Measurements from ENCODE around the gene CTNNAL1. TPM values are rescaled to one million over a fixed set of nuclear protein-coding genes. Genes with fewer than 3 reads are reported as not detected.
A peak's percentile ranks its signal among the peaks of the same experiment; 100 is the strongest.

CTNNAL1 gene
- polyA plus RNA-seq, 2 donors: 13.5 to 15.0 TPM

DNA sequence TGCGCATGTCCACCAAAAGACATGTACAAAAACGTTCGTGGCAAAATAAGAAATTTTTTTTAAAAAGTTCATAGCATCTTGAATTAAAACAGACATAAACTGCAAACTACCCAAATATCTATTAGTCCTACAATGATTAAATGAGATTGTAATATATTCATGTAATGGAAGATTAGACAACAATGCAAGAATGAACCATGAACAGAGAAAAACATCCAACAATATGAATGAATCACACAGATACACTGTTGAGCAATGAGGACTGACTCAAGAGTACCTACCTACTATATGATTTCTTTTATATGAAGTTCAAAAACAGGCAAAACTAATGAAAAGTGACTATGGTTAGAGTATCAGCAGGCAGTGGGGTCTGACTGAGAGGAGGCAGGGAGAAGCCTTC is 17.9 kb upstream of the CTNNAL1 start:
- WGBS, 2 donors: 92 to 93% methylated on average over 3 of the region's 3 CpGs
- Histone ChIP-seq H3K27me3 (ENCODE audit: control insufficient read depth in 1 of 2, insufficient read depth in 2 of 2, low read length in 2 of 2) (no peaks in the 10 kb centered on the region), H3K4me3 (ENCODE audit: low read depth in 1 of 2, low read length in 2 of 2) (no peak overlapping the region), H3K9me3 (ENCODE audit: control insufficient read depth in 2 of 2, insufficient read depth in 1 of 2, low read depth in 1 of 2, low read length in 1 of 2) (no peaks in the 10 kb centered on the region), H3K27ac (ENCODE audit: low read depth in 2 of 2, low read length in 1 of 2) (no peak overlapping the region), H3K4me1 (ENCODE audit: control insufficient read depth in 2 of 2, insufficient read depth in 2 of 2, low read length in 1 of 2) (no peaks in the 10 kb centered on the region), H3K36me3 (ENCODE audit: control insufficient read depth in 2 of 2, insufficient read depth in 2 of 2, low read length in 1 of 2) (peaks cover 2 to 6% of the 10 kb centered on the region in 2 donors)

DNA sequence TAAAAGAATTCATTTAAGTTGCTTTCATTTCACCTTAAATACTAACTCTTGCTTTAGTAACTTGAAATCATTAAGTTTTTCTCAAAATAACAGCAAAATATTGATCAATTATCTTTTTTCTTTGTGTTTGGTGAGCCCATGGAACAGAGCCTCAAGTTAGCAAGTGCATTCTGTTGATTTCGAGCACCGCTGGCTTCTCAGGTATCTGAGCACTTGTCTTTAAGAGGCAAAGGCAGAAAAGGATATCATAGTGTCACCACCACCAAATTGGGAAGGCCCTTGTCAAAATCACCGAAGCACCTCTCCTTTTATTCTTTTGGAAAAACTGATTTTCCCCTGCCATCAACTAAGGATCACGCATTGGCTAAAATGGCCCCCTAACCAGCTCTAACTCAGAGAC is 17.1 kb upstream of the CTNNAL1 start:
- H3K27ac ChIP-seq (ENCODE audit: low read depth in 2 of 2, low read length in 1 of 2): no peak overlapping the region
- H3K4me1 ChIP-seq (ENCODE audit: control insufficient read depth in 2 of 2, insufficient read depth in 2 of 2, low read length in 1 of 2): peaks cover 0 to 2% of the 10 kb centered on the region in 2 donors
- H3K36me3 ChIP-seq (ENCODE audit: control insufficient read depth in 2 of 2, insufficient read depth in 2 of 2, low read length in 1 of 2): peaks cover 2 to 6% of the 10 kb centered on the region in 2 donors
- 86 to 98% methylated on average over 4 of the region's 4 CpGs for WGBS, 2 donors
- no peaks in the 10 kb centered on the region for H3K9me3 ChIP-seq (ENCODE audit: control insufficient read depth in 2 of 2, insufficient read depth in 1 of 2, low read depth in 1 of 2, low read length in 1 of 2)
- H3K27me3 ChIP-seq (ENCODE audit: control insufficient read depth in 1 of 2, insufficient read depth in 2 of 2, low read length in 2 of 2): no peaks in the 10 kb centered on the region
- H3K4me3 ChIP-seq (ENCODE audit: low read depth in 1 of 2, low read length in 2 of 2): no peak overlapping the region

DNA sequence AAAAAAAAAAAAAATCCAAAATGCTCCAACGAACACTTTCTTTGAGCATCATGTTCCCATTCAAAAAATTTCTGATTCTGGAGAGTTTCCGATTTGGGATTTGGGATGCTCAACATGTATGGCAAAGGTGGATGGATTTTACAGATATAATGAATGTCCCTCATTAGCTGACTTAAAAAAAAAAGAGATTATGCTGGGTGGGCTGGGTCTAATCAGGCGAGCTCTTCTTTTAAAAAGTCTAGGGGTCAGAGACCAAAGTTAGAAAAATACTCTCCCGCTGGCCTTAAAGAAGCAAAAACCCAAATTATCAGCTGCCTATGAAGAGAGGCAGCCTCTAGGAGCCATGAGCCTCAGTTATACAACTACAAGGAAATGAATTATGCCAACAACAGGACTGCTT is 15.2 kb upstream of the CTNNAL1 start:
- Histone ChIP-seq H3K36me3 (ENCODE audit: control insufficient read depth in 2 of 2, insufficient read depth in 2 of 2, low read length in 1 of 2) (peaks cover 2 to 4% of the 10 kb centered on the region in 2 donors), H3K27ac (ENCODE audit: low read depth in 2 of 2, low read length in 1 of 2) (no peak overlapping the region), H3K4me1 (ENCODE audit: control insufficient read depth in 2 of 2, insufficient read depth in 2 of 2, low read length in 1 of 2) (peaks cover 0 to 2% of the 10 kb centered on the region in 2 donors), H3K4me3 (ENCODE audit: low read depth in 1 of 2, low read length in 2 of 2) (no peak overlapping the region), H3K27me3 (ENCODE audit: control insufficient read depth in 1 of 2, insufficient read depth in 2 of 2, low read length in 2 of 2) (no peaks in the 10 kb centered on the region), H3K9me3 (ENCODE audit: control insufficient read depth in 2 of 2, insufficient read depth in 1 of 2, low read depth in 1 of 2, low read length in 1 of 2) (no peaks in the 10 kb centered on the region)
- WGBS, 2 donors: 95 to 97% methylated on average over 4 of the region's 4 CpGs

DNA sequence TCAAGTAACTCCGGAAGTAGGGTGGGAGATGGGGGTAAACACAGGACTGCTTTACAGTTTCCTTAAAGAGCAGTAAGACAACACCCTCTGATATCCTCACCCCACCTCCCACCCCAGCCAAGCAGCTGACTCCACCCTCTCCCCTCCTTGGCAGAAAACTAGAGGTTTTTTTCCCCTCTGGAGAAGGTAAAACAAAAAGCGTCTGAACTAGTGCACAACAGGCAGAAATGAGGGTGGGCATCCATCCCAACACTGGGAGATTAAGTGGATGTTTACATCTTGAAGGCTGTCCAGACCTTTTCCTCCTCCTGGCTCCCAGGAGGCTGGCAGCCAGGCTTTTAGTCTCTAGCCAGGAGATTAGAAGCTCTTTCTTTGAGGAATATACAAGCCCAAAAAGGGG is 13.9 kb upstream of the CTNNAL1 start:
- peak overlapping the region in 1 of 2 donors; percentile 20 for H3K27ac ChIP-seq (ENCODE audit: low read depth in 2 of 2, low read length in 1 of 2)
- H3K27me3 ChIP-seq (ENCODE audit: control insufficient read depth in 1 of 2, insufficient read depth in 2 of 2, low read length in 2 of 2): no peaks in the 10 kb centered on the region
- WGBS, 2 donors: 45 to 46% methylated on average over 2 of the region's 2 CpGs
- H3K9me3 ChIP-seq (ENCODE audit: control insufficient read depth in 2 of 2, insufficient read depth in 1 of 2, low read depth in 1 of 2, low read length in 1 of 2): no peaks in the 10 kb centered on the region
- H3K36me3 ChIP-seq (ENCODE audit: control insufficient read depth in 2 of 2, insufficient read depth in 2 of 2, low read length in 1 of 2): no peaks in the 10 kb centered on the region
- H3K4me3 ChIP-seq (ENCODE audit: low read depth in 1 of 2, low read length in 2 of 2): no peak overlapping the region
- peaks cover 0 to 2% of the 10 kb centered on the region in 2 donors for H3K4me1 ChIP-seq (ENCODE audit: control insufficient read depth in 2 of 2, insufficient read depth in 2 of 2, low read length in 1 of 2)

DNA sequence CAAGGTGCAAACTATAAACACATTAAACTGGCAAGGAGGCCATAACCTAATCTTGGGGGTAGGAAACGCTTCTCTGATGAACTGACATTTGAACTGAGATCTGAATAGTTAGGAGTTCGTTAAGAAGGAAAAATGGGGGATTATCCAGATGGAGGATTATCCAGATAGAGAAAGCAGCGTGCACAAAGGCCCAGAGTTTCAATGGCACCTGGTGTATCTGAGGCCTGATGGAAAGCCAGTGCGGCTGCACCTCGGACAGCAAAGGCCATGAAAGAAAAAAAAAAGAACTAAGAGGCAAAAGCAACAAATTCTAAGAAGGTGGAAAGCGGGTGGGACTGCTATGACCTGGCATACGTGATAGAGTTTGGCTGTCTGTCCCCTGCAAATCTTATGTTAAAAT is 13.0 kb upstream of the CTNNAL1 start:
- H3K36me3 ChIP-seq (ENCODE audit: control insufficient read depth in 2 of 2, insufficient read depth in 2 of 2, low read length in 1 of 2): no peaks in the 10 kb centered on the region
- H3K4me1 ChIP-seq (ENCODE audit: control insufficient read depth in 2 of 2, insufficient read depth in 2 of 2, low read length in 1 of 2): peaks cover 0 to 2% of the 10 kb centered on the region in 2 donors
- no peak overlapping the region for H3K27ac ChIP-seq (ENCODE audit: low read depth in 2 of 2, low read length in 1 of 2)
- 90 to 92% methylated on average over 7 of the region's 7 CpGs for WGBS, 2 donors
- no peaks in the 10 kb centered on the region for H3K27me3 ChIP-seq (ENCODE audit: control insufficient read depth in 1 of 2, insufficient read depth in 2 of 2, low read length in 2 of 2)
- H3K9me3 ChIP-seq (ENCODE audit: control insufficient read depth in 2 of 2, insufficient read depth in 1 of 2, low read depth in 1 of 2, low read length in 1 of 2): no peaks in the 10 kb centered on the region
- no peak overlapping the region for H3K4me3 ChIP-seq (ENCODE audit: low read depth in 1 of 2, low read length in 2 of 2)

DNA sequence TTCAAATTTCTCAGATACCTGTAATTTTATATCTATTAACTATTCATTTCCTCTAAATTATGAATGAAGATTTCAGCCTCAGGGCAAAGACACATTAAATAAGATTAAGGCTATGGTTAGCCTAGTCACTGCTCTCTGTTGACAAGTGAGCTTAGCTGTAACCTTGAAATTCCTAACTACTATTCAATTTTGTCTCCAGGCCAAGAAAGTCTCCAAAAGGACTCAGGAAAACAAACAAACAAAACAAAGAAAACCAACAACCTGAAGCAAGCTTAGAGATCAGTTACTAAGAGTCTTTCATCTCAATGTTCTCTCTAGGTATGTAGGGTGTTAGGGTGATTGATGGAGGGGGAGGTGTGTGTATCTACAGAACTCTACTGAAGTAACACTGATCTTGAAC is 9.6 kb upstream of the CTNNAL1 start:
- Histone ChIP-seq H3K9me3 (ENCODE audit: control insufficient read depth in 2 of 2, insufficient read depth in 1 of 2, low read depth in 1 of 2, low read length in 1 of 2) (no peaks in the 10 kb centered on the region), H3K36me3 (ENCODE audit: control insufficient read depth in 2 of 2, insufficient read depth in 2 of 2, low read length in 1 of 2) (peaks cover 0 to 3% of the 10 kb centered on the region in 2 donors), H3K27ac (ENCODE audit: low read depth in 2 of 2, low read length in 1 of 2) (no peak overlapping the region), H3K27me3 (ENCODE audit: control insufficient read depth in 1 of 2, insufficient read depth in 2 of 2, low read length in 2 of 2) (no peaks in the 10 kb centered on the region), H3K4me1 (ENCODE audit: control insufficient read depth in 2 of 2, insufficient read depth in 2 of 2, low read length in 1 of 2) (peaks cover 0 to 2% of the 10 kb centered on the region in 2 donors), H3K4me3 (ENCODE audit: low read depth in 1 of 2, low read length in 2 of 2) (no peak overlapping the region)

DNA sequence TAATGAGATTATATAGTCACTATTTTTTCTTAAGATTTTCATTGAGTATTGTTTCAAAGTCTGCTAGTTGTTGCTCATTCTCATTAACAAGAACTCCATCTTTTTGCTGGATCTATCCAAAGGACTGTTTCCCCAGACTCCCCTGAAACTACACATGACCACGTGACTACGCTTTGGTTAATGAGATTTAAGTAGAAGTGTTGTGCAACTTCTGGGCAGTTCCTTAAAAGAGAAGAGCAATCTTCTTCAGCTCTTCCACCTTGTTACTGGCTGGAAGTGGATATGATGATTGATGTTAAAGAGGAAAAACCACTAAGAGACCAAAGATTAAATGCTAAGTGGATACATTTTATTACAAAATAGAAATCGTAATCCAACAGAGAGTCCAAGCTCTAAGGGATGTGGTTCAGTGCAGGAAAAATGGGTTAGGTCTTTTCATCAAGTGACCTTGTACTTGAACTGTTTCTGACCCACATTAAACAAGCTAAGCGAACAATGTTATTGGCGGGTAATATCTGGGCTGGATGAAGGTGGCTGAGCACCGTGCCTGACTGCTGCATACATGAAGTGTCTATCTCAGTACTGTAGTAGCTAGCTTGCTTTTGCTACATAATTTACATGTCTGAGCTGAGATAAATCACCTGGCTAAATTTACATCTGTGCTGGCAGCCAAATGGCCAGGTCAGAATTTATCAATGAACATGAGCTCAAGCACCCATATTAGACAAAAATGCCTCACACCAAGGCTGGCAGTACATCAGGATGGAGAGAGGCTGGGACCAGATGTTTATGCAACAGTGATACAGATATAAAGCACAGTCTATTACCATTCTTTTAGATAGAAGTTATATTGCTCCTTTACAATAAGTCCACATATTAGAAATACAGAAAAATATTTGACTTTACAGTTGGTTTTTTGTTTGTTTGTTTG is 7.5 kb upstream of the CTNNAL1 start:
- 75 to 81% methylated on average over 6 of the region's 6 CpGs for WGBS, 2 donors
- no peak overlapping the region for H3K4me3 ChIP-seq (ENCODE audit: low read depth in 1 of 2, low read length in 2 of 2)
- H3K36me3 ChIP-seq (ENCODE audit: control insufficient read depth in 2 of 2, insufficient read depth in 2 of 2, low read length in 1 of 2): peaks cover 0 to 3% of the 10 kb centered on the region in 2 donors
- H3K4me1 ChIP-seq (ENCODE audit: control insufficient read depth in 2 of 2, insufficient read depth in 2 of 2, low read length in 1 of 2): peaks cover 0 to 2% of the 10 kb centered on the region in 2 donors
- H3K27ac ChIP-seq (ENCODE audit: low read depth in 2 of 2, low read length in 1 of 2): no peak overlapping the region
- no peaks in the 10 kb centered on the region for H3K9me3 ChIP-seq (ENCODE audit: control insufficient read depth in 2 of 2, insufficient read depth in 1 of 2, low read depth in 1 of 2, low read length in 1 of 2)
- no peaks in the 10 kb centered on the region for H3K27me3 ChIP-seq (ENCODE audit: control insufficient read depth in 1 of 2, insufficient read depth in 2 of 2, low read length in 2 of 2)

DNA sequence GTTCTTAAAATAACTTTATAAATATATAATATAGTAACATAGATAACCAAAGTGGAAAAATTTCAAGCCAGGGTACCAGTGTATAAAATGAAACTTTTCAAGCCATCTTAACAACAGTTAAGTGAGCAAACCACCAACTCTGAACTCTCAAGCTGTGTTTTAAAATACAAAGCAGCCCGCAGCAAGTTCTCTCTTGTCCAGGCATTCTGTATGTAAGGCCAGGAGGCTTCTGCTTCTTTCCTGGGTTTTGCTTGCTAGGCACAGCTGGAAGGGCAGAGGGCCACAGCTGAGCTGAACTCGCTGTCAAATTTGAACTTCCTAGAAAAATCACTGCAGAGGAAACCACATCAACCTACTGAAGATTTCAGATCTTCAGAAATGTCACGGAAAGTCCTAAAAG is 6.8 kb upstream of the CTNNAL1 start:
- H3K9me3 ChIP-seq (ENCODE audit: control insufficient read depth in 2 of 2, insufficient read depth in 1 of 2, low read depth in 1 of 2, low read length in 1 of 2): no peaks in the 10 kb centered on the region
- no peak overlapping the region for H3K27ac ChIP-seq (ENCODE audit: low read depth in 2 of 2, low read length in 1 of 2)
- peaks cover 0 to 3% of the 10 kb centered on the region in 2 donors for H3K36me3 ChIP-seq (ENCODE audit: control insufficient read depth in 2 of 2, insufficient read depth in 2 of 2, low read length in 1 of 2)
- H3K4me3 ChIP-seq (ENCODE audit: low read depth in 1 of 2, low read length in 2 of 2): no peak overlapping the region
- H3K27me3 ChIP-seq (ENCODE audit: control insufficient read depth in 1 of 2, insufficient read depth in 2 of 2, low read length in 2 of 2): no peaks in the 10 kb centered on the region
- H3K4me1 ChIP-seq (ENCODE audit: control insufficient read depth in 2 of 2, insufficient read depth in 2 of 2, low read length in 1 of 2): no peaks in the 10 kb centered on the region
- WGBS, 2 donors: 48 to 72% methylated on average over 3 of the region's 3 CpGs

DNA sequence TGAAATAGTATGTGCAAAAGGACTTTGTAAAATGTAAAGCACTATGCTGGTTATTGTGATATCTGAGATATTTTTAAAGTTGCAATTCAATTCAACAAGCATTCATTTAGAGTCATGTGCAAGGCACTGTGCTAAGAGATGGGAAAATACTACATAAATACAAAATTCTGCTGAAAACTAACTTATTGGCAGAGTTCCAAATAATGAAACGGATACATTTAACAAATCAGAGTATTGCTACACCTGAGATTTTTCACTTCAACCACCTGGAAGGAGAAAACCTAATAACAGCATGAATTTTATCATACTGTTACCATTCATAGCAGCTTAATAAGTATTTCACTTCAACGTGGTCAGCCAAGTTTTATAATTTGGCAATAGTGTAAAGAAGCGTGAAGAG is 6.1 kb upstream of the CTNNAL1 start:
- Histone ChIP-seq H3K27ac (ENCODE audit: low read depth in 2 of 2, low read length in 1 of 2) (no peak overlapping the region), H3K4me1 (ENCODE audit: control insufficient read depth in 2 of 2, insufficient read depth in 2 of 2, low read length in 1 of 2) (no peaks in the 10 kb centered on the region), H3K9me3 (ENCODE audit: control insufficient read depth in 2 of 2, insufficient read depth in 1 of 2, low read depth in 1 of 2, low read length in 1 of 2) (no peaks in the 10 kb centered on the region), H3K27me3 (ENCODE audit: control insufficient read depth in 1 of 2, insufficient read depth in 2 of 2, low read length in 2 of 2) (no peaks in the 10 kb centered on the region), H3K4me3 (ENCODE audit: low read depth in 1 of 2, low read length in 2 of 2) (no peak overlapping the region), H3K36me3 (ENCODE audit: control insufficient read depth in 2 of 2, insufficient read depth in 2 of 2, low read length in 1 of 2) (peaks cover 0 to 3% of the 10 kb centered on the region in 2 donors)
- 54 to 66% methylated on average over 3 of the region's 3 CpGs for WGBS, 2 donors

DNA sequence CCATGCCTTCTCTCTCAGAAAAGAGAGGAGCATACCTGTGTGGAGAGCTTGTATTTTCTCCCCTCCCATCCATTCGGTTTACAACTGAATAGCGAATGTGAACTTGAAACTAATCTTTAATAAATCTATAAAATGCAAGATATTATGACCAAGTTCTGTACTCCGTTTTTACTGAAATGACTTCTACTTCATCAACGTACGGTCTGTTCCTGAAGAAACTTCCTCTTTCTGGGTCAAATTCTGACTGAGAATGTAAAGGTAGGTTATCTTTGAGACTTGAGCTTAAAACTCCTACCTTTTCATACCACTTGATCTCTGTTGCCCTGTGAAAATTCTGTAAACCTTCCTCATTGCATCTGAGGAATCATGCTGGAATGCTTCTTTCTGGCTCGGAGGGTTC is 4.2 kb upstream of the CTNNAL1 start:
- no peaks in the 10 kb centered on the region for H3K9me3 ChIP-seq (ENCODE audit: control insufficient read depth in 2 of 2, insufficient read depth in 1 of 2, low read depth in 1 of 2, low read length in 1 of 2)
- no peaks in the 10 kb centered on the region for H3K4me1 ChIP-seq (ENCODE audit: control insufficient read depth in 2 of 2, insufficient read depth in 2 of 2, low read length in 1 of 2)
- WGBS, 2 donors: 90 to 93% methylated on average over 6 of the region's 6 CpGs
- H3K4me3 ChIP-seq (ENCODE audit: low read depth in 1 of 2, low read length in 2 of 2): no peak overlapping the region
- no peaks in the 10 kb centered on the region for H3K27me3 ChIP-seq (ENCODE audit: control insufficient read depth in 1 of 2, insufficient read depth in 2 of 2, low read length in 2 of 2)
- peaks cover 0 to 3% of the 10 kb centered on the region in 2 donors for H3K36me3 ChIP-seq (ENCODE audit: control insufficient read depth in 2 of 2, insufficient read depth in 2 of 2, low read length in 1 of 2)
- H3K27ac ChIP-seq (ENCODE audit: low read depth in 2 of 2, low read length in 1 of 2): no peak overlapping the region

Measured in esophagus (tissue), 2 donors.